H1 (cell line): Measurements from ENCODE around the gene HINT3. TPM values are rescaled to one million over a fixed set of nuclear protein-coding genes. Genes with fewer than 3 reads are reported as not detected.

Experiments used
- CHD7 ChIP-seq: fragments of 300-600 bp; sonication (generic); IDR thresholded peaks from 2 replicates; pipeline ENCODE4 v1.7.1; 2012; ENCODE audit warnings: low read length, moderate library complexity, mild to moderate bottlenecking, inconsistent platforms; ENCODE audit not compliant: insufficient replicate concordance
- POLR2AphosphoS5 ChIP-seq: IDR thresholded peaks from 2 replicates; pipeline ENCODE4 v1.6.1; 2011; ENCODE audit warnings: low read depth, low read length
- SP2 ChIP-seq: IDR thresholded peaks from 2 replicates; pipeline ENCODE4 v1.6.1; 2012; ENCODE audit warnings: mild to moderate bottlenecking, low read length, inconsistent platforms
- polyA plus RNA-seq, 7 experiments: library from polyadenylated mRNA; depleted of rRNA in 3 of 7; stranded (reverse) in 5 of 7; unstranded in 2 of 7; fragments of >200 nt in 5 of 7; fragments of 200-250 nt in 2 of 7; gene quantifications; 1 replicate in 5 of 7; 2 replicates in 1 of 7; 4 replicates in 1 of 7; pipeline versions ENCODE4 v1.2.1 to v1.2.3, GENCODE V29; 2011 to 2013; ENCODE audit warnings: missing spikeins in 2 of 7, mixed read lengths in 2 of 7
- total RNA-seq: library from RNA; stranded (reverse); fragmentation: NEBNext Ultra II Directional; extraction: Animal tissue kit (Norgen Biotek cat#: 25700); gene quantifications from 2 replicates; pipeline ENCODE4 v1.2.1, GENCODE V29; 2021

The HINT3 gene
- total and polyA plus RNA-seq, 2 of the 8 experiments (the other 6 are each of a cell fraction or from before 2014, with no cell fraction given) = 1.2 to 7.8 TPM

- TF ChIP-seq SP2 = no peak
- TF ChIP-seq POLR2AphosphoS5 = no peak
- no peak for TF ChIP-seq CHD7
Observed at GRCh38 chr6:125927761-125928160, 28.8 kb upstream of the HINT3 start (continued).
